ENCODE data around the gene CRADD. TPM values are rescaled to one million over a fixed set of nuclear protein-coding genes. Genes with fewer than 3 reads are reported as not detected.

The CRADD gene
- polyA plus RNA-seq, 1 of the 3 experiments (the other 2 are of a cell fraction) = 13.6 TPM

GRCh38 chr12:93865751-93866150, 188.6 kb downstream of the CRADD start:
- peaks cover 28% of the 10 kb centered on the region for H3K9me3 ChIP-seq
- H2AFZ ChIP-seq (ENCODE audit: low read depth) = no peak overlapping the region
- no peaks in the 10 kb centered on the region for H4K20me1 ChIP-seq (ENCODE audit: insufficient read depth)
- no peak overlapping the region for H3K9ac ChIP-seq
- DNase-seq = no peak
- H3K36me3 ChIP-seq (replicated peaks in 1 of 2; ENCODE audit: control insufficient read depth in 1 of 2, insufficient read depth in 2 of 2, low read length in 1 of 2) = peaks cover 0 to 4% of the 10 kb centered on the region in 2 experiments
- no peaks in the 10 kb centered on the region for H3K79me2 ChIP-seq (ENCODE audit: insufficient read depth)
- no peak overlapping the region for H3K4me3 ChIP-seq (ENCODE audit: low read depth in 2 of 2, low read length in 1 of 2)
- H3K4me1 ChIP-seq (ENCODE audit: control insufficient read depth in 1 of 2, insufficient read depth in 2 of 2, low read depth in 1 of 2, low read length in 1 of 2) = no peaks in the 10 kb centered on the region
- no peaks in the 10 kb centered on the region for H3F3A ChIP-seq (replicated peaks; ENCODE audit: insufficient read depth)
- H3K27ac ChIP-seq (ENCODE audit: low read depth in 2 of 2, low read length in 1 of 2) = no peak overlapping the region
- no peak overlapping the region for H3K4me2 ChIP-seq
- ChIA-PET CTCF (no interaction called here), POLR2A (no interaction called here)
- TF ChIP-seq RFX5 (IDR thresholded peaks at IDR 0.05; ENCODE audit: low read length) = no peak
- no peak for TF ChIP-seq NRF1 (IDR thresholded peaks at IDR 0.05; ENCODE audit: low read depth, low read length)
- no peak for TF ChIP-seq GATA2 (CRISPR knock-in tag; IDR thresholded peaks at IDR 0.05)
- no peak for TF ChIP-seq EP300 (IDR thresholded peaks at IDR 0.05; ENCODE audit: borderline replicate concordance in 1 of 2, low read depth in 1 of 2, low read length in 1 of 2)
- TF ChIP-seq RCOR1 (IDR thresholded peaks at IDR 0.05; ENCODE audit: low read length) = no peak
- TF ChIP-seq IRF3 (IDR thresholded peaks at IDR 0.05; ENCODE audit: low read depth, low read length) = no peak
- no peak for TF ChIP-seq TCF12 (IDR thresholded peaks at IDR 0.05)
- TF ChIP-seq TAF1 (IDR thresholded peaks at IDR 0.05; ENCODE audit: borderline replicate concordance, low read depth, low read length) = no peak
- TF ChIP-seq YY1 (IDR thresholded peaks at IDR 0.05; ENCODE audit: low read depth) = no peak
- TF ChIP-seq CHD2 (IDR thresholded peaks at IDR 0.05; ENCODE audit: low read length, partially characterized antibody) = no peak
- TF ChIP-seq MEF2A (IDR thresholded peaks at IDR 0.05; ENCODE audit: borderline replicate concordance, low read depth) = no peak
- TF ChIP-seq ELF1 (IDR thresholded peaks at IDR 0.05) = no peak
- no peak for TF ChIP-seq SMC3 (IDR thresholded peaks at IDR 0.05; ENCODE audit: low read depth, low read length)
- TF ChIP-seq FOSL2 (IDR thresholded peaks at IDR 0.05; ENCODE audit: borderline replicate concordance, low read depth) = no peak
- TF ChIP-seq, protein P1, sequence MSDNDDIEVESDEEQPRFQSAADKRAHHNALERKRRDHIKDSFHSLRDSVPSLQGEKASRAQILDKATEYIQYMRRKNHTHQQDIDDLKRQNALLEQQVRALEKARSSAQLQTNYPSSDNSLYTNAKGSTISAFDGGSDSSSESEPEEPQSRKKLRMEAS (IDR thresholded peaks at IDR 0.05; ENCODE audit: low read depth) = no peak
- no peak for TF ChIP-seq FOXM1 (IDR thresholded peaks at IDR 0.05; ENCODE audit: low read depth)
- 61% methylated on average over 1 of the region's 1 CpG for WGBS (ENCODE audit: low lambda C conversion rate)
- H3K9me2 ChIP-seq = no peaks in the 10 kb centered on the region
- no peaks in the 10 kb centered on the region for H3K27me3 ChIP-seq (ENCODE audit: insufficient read depth)

DNA sequence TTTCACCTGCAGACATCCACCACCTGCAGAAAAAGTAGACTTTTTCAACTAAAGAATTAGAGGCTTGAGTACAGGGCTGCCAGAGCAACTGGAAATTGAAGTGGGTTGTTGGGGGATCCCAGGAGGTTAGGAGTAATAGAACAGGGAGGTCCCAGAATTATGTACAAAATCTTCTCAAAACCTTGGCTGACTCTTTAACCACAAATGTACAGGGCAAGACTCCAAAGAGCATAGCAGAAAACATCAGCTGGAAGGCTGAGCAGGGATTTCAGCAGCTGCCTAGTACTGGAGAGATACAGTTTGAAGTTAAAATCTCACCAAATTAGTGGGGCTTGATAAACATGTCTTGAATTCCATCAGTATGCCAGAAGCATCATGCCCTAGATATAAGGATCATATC, 191.6 kb downstream of the CRADD start:
- peaks cover 41% of the 10 kb centered on the region for H3K9me3 ChIP-seq
- H2AFZ ChIP-seq (ENCODE audit: low read depth) = no peak overlapping the region
- no peak overlapping the region for H3K4me2 ChIP-seq
- no peak overlapping the region for H3K9ac ChIP-seq
- no peak overlapping the region for H3K27ac ChIP-seq (ENCODE audit: low read depth in 2 of 2, low read length in 1 of 2)
- ChIA-PET CTCF (interaction anchor here (0.6 kb wide), 1 partner anchor 206 kb away, joined by 3 read pairs; no protein-coding TSS in a partner anchor), POLR2A (no interaction called here)
- H3F3A ChIP-seq (replicated peaks; ENCODE audit: insufficient read depth) = no peaks in the 10 kb centered on the region
- H3K4me3 ChIP-seq (ENCODE audit: low read depth in 2 of 2, low read length in 1 of 2) = no peak overlapping the region
- no peaks in the 10 kb centered on the region for H3K27me3 ChIP-seq (ENCODE audit: insufficient read depth)
- H3K9me2 ChIP-seq = no peaks in the 10 kb centered on the region
- DNase-seq = no peak
- no peaks in the 10 kb centered on the region for H4K20me1 ChIP-seq (ENCODE audit: insufficient read depth)
- H3K79me2 ChIP-seq (ENCODE audit: insufficient read depth) = no peaks in the 10 kb centered on the region
- peaks cover 0 to 4% of the 10 kb centered on the region in 2 experiments for H3K36me3 ChIP-seq (replicated peaks in 1 of 2; ENCODE audit: control insufficient read depth in 1 of 2, insufficient read depth in 2 of 2, low read length in 1 of 2)
- H3K4me1 ChIP-seq (ENCODE audit: control insufficient read depth in 1 of 2, insufficient read depth in 2 of 2, low read depth in 1 of 2, low read length in 1 of 2) = no peaks in the 10 kb centered on the region
- TF ChIP-seq GABPA (IDR thresholded peaks at IDR 0.05; ENCODE audit: low read depth) (no peak), EP300 (IDR thresholded peaks at IDR 0.05; ENCODE audit: borderline replicate concordance in 1 of 2, low read depth in 1 of 2, low read length in 1 of 2) (no peak), USF2 (IDR thresholded peaks at IDR 0.05; ENCODE audit: borderline replicate concordance, low read depth, low read length) (no peak), TAF1 (IDR thresholded peaks at IDR 0.05; ENCODE audit: borderline replicate concordance, low read depth, low read length) (no peak), PBX3 (IDR thresholded peaks at IDR 0.05) (no peak), POLR2AphosphoS5 (IDR thresholded peaks at IDR 0.05; ENCODE audit: low read depth, low read length) (no peak)
- TF ChIP-seq, protein P2, sequence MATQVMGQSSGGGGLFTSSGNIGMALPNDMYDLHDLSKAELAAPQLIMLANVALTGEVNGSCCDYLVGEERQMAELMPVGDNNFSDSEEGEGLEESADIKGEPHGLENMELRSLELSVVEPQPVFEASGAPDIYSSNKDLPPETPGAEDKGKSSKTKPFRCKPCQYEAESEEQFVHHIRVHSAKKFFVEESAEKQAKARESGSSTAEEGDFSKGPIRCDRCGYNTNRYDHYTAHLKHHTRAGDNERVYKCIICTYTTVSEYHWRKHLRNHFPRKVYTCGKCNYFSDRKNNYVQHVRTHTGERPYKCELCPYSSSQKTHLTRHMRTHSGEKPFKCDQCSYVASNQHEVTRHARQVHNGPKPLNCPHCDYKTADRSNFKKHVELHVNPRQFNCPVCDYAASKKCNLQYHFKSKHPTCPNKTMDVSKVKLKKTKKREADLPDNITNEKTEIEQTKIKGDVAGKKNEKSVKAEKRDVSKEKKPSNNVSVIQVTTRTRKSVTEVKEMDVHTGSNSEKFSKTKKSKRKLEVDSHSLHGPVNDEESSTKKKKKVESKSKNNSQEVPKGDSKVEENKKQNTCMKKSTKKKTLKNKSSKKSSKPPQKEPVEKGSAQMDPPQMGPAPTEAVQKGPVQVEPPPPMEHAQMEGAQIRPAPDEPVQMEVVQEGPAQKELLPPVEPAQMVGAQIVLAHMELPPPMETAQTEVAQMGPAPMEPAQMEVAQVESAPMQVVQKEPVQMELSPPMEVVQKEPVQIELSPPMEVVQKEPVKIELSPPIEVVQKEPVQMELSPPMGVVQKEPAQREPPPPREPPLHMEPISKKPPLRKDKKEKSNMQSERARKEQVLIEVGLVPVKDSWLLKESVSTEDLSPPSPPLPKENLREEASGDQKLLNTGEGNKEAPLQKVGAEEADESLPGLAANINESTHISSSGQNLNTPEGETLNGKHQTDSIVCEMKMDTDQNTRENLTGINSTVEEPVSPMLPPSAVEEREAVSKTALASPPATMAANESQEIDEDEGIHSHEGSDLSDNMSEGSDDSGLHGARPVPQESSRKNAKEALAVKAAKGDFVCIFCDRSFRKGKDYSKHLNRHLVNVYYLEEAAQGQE (IDR thresholded peaks at IDR 0.05; ENCODE audit: low read depth, low read length) = no peak
